D341Med (cell line): ENCODE data around the gene CD46.

Experiments used
- DNase-seq: peaks from one replicate; pipeline ENCODE4 v3.0.0; 2012; ENCODE audit warnings: low spot score

Gene CD46

DNA sequence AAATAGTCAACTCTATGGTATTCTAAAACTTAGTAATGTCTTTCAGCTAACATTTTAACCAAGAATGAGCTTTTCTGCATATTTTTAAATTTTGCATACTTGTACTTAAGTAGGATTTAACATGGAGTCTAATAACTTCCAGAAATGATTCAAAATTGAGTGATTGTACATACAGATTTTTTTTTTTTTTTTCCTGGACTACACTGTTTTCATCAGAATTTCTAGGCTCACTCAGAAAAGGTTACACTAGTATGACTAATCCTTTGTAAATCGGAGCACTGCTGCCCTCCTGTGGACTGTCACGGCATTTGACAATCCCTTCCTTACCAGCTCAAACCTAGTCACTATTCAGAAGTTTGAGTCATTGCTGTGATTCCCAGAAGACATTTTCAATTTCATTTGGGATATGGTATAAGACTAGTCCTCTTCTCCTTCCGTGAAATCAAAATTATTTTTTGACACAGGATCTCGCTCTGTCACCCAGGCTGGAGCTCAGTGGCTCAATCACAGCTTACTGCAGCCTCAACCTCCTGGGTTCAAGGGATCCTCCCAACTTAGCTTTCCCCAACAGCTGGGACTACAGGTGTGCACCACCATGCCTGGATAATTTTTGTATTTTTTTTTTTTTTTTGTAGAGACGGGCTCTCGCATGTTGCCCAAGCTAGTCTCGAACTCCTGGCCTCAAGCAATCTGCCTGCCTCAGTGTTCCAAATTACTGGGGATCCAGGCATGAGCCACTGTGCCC is 45.5 kb downstream of the CD46 start:
- DNase-seq = peak; percentile 73

- DNase-seq = no peak
These were observed 47.0 kb downstream of the CD46 start for GRCh38 chr1:207798847-207799246.

DNA sequence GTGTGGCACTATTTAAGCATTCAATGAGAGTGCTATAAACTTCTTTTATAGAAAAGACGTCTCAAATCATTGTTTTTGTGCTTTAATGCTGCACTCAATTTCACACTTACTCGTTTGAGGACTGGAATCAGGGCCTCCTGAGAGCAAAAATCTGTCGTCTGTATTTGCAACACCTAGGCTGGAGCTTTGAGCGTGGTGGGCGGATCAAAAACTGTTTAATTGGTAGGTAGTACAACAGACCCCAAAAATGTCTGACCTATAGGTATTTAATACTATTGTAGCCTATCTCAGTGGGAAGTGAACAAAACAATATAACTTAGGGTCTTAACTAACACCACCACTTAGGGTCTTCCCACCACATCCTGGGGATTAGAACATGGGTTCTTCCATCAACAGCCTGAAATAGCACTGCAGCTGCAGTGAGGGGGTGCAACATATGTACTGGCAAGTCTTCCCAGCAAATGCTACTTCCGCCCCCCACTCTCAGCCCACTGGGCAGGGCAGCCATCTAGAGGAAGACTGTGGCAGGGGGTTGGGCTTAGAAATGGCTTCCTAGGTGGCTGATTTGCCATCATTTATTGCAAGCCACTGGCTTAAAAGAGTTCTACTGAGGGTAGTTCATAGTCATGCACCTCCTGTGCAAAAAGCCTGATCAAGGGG is 48.3 kb downstream of the CD46 start:
- no peak for DNase-seq

- no peak for DNase-seq
These were observed 50.0 kb downstream of the CD46 start for GRCh38 chr1:207801819-207802218.

- DNase-seq = no peak
These were observed 51.8 kb downstream of the CD46 start for GRCh38 chr1:207803678-207804077.

GRCh38 chr1:207804721-207805468 is 53.0 kb downstream of the CD46 start:
- no peak for DNase-seq

- DNase-seq = no peak
These were observed 54.1 kb downstream of the CD46 start for GRCh38 chr1:207805841-207806421.

DNA sequence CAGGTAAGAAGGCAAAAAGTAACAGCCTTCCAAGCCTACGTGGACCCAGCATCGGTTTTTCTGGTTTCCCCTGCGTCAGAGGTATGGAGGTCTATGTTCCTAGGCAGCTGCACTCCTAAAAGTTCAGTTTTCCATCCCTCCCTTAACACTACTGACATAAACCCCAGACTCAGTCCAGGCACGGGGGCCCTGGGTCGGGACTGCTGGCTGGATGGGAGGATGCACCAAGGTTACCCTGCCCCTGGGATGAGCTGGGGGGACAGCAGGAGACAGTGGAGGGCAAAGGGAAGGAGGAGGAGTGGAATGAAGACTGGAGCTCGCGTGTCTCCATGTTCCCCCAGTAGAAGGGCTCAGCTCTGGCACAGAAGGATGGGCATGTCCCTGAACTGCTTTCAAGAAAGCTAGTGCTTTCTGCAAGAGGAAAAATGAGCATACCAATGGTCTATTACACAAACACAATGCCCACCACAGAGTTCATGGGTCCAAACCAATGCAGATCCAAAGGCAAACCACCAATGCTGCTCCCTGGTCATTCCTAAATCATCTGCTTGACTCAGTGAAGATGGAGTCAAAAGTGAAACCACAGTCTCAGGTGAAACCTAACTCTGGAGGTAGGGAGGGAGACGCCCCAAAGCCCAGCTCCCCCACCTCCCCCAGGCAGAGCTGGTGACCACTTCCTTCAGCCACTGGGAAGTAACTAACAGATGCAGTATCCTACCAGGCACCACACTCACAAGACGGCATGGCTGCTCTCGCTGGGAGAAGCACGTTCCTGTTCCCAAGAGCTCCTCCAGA is 54.9 kb downstream of the CD46 start:
- no peak for DNase-seq

DNA sequence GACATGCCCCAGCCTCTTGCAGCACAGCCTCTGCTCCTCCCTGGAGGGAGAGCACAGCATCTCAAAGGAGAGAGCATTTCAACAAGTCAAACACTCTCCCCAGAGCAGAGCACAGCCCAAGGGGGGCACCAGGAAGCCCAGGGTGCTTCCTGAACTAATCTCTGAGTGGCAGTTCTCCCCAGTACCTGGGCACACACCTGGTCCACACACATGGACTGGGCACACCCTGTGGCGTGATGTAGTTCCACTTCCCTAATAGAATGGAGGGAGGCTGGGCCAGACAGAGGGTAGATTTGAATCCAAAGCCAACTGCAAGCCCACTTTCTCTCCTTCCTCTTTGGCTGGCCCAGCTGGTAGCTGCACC is 55.5 kb downstream of the CD46 start:
- DNase-seq = no peak

DNA sequence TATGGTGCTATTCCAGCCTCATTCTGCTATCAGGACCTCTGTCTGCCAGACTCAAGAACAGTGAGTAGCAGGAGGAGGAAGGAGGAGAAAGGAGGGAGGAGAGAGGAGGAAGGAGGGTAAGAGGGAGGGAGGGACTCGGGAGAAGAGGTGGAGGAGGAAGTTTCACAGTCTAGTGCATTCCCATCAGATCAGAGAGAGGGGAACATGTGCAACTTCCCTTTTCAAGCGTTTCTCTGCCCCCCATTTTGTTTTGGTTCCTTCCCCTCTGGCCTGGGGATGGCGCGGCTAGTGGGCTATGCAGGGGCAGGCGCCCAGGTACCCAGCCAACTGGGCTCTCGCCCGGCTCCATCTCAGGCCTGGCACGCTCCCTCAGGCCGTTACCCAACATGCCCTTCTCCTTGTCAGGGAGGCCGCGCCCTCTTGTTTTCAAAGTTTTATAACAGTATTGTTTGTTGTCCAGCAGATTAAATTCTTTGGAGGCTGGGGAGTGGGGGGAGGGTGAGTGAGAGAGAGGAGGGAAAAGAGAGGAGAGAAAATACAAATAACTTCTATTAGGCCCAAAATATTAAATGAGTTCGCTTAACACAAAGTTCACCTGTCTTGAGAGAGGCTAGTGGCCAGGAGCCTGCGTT is 56.0 kb downstream of the CD46 start:
- DNase-seq = no peak

GRCh38 chr1:207808322-207808705 is 56.5 kb downstream of the CD46 start:
- DNase-seq = no peak

- no peak for DNase-seq
These were observed 57.2 kb downstream of the CD46 start for GRCh38 chr1:207808911-207809555.

- no peak for DNase-seq
These were observed 58.3 kb downstream of the CD46 start for GRCh38 chr1:207810173-207810572.

DNA sequence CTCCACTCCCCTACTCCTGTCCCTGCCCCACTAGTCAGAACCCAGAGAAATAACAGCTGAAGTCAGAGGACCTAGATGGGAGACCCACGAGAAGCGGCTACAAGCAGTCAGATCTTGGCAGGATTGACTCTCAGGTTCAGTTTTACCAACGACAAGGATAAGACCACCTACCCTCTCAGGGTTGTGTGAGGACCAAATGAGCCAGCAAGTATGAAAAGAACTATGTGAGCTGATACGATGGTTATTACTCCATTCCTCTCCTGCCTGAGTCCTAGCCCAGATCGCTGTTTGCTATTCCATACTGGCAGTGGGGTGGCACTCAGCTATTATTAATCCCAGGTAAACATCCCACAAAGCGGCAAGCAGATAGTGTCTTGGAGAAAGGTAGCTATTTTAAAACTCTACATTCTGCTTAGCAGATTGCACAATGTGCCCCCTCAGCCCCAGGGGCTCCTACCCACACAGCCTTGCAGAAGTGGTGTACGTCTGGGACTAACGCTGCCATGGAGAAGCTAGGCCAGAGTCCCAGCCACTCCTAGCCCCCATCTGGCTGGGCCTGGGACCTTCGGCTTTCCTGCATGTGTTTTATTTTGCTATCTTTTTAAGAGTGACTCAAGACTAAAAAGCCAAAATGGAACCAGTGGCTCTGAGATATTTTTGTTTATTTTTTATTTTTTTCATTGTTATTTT is 58.9 kb downstream of the CD46 start:
- DNase-seq = no peak

DNA sequence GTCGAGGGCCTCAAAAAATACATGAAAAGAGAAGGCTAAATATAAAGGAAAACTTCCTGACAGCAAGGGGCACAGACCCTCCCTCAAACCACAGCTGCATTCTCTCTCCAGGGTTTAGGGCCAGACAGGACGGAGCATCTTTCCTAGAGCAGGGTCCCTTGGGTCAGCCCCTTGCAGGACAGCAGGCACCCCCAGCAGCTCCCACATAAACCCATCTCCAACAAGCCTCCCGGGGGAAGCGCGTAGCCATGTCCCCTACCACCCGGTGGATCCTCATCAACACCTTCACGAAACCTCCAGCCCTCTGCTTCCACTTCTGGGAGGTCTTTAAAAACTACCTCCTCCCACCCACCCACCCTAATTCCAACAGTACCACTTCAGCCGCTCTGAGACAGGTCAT is 59.5 kb downstream of the CD46 start:
- DNase-seq = no peak

GRCh38 chr1:207811920-207812720 is 60.3 kb downstream of the CD46 start:
- no peak for DNase-seq

GRCh38 chr1:207812778-207813511 is 61.1 kb downstream of the CD46 start:
- no peak for DNase-seq

DNA sequence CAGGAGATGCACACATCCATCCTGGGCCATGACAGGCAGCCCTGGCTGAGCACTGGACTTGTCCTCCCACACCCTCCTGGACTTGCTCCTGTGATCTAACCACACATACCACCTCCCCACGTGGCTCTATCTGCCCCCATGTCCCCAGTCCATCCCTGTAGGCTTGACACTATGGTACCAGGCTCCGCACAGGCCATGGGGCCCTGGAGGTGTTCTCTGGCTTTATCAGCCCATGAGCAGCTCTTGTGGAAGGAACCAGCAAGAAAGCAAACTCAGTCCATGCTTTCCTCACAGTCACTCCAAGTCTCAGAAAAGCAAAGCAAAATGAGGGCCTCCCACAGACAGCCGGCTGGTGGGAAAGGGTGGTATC is 61.6 kb downstream of the CD46 start:
- DNase-seq = no peak

DNA sequence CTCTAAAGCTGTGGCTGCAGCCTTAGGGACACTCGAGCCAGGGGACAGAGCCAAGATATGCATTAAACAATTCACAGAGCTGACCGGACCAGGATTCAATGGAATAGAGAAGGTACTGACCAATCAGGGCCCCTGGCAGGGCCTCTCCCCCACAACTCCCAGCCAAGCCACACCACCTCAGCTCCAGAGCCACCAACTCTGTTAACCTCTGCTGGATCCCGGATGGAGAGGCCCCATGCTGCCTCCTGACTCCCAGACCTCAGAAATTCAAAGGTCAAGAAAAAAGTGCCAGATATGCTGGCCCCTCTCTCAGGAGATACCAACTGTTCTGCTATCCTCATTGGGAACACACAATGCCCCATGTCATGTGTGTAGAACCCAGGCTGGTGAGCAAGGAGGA is 62.1 kb downstream of the CD46 start:
- no peak for DNase-seq
